Trophoblast cell (in vitro differentiated cells and primary cell): ENCODE measurements around the gene ATG7.
"Not testable (repeated sequence)": the region's sequence is repeated elsewhere in the genome, so short reads cannot be mapped to it uniquely, and the experiment has no call there.

Source experiments
- DNase-seq, 2 donors: peaks; one replicate each; pipeline ENCODE4 v3.0.0-alpha.2; 2016
- H2AFZ ChIP-seq: 2 replicates; pipeline ENCODE4 v1.6.1; 2013; ENCODE audit warnings: low read length, moderate library complexity, mild to moderate bottlenecking; ENCODE audit not compliant: insufficient read depth, poor library complexity
- H2AK5ac ChIP-seq: 2 replicates; pipeline ENCODE4 v1.6.1; 2013; ENCODE audit warnings: mild to moderate bottlenecking, low read length
- H2BK120ac ChIP-seq: 2 replicates; pipeline ENCODE4 v1.6.1; 2013; ENCODE audit warnings: low read length, mild to moderate bottlenecking, moderate library complexity; ENCODE audit not compliant: insufficient read depth, poor library complexity
- H2BK12ac ChIP-seq: 2 replicates; pipeline ENCODE4 v1.6.1; 2013; ENCODE audit warnings: mild to moderate bottlenecking, low read length, moderate library complexity
- H2BK5ac ChIP-seq: 2 replicates; pipeline ENCODE4 v1.6.1; 2013; ENCODE audit warnings: low read length, low read depth, moderate library complexity, mild to moderate bottlenecking; ENCODE audit not compliant: poor library complexity
- H3K14ac ChIP-seq: 2 replicates; pipeline ENCODE4 v1.6.1; 2013; ENCODE audit warnings: mild to moderate bottlenecking, low read length
- H3K18ac ChIP-seq: 2 replicates; pipeline ENCODE4 v1.6.1; 2013; ENCODE audit warnings: mild to moderate bottlenecking, low read length
- H3K23ac ChIP-seq: 2 replicates; pipeline ENCODE4 v1.6.1; 2013; ENCODE audit warnings: low read length
- H3K27ac ChIP-seq: 2 replicates; pipeline ENCODE4 v1.5.1; 2013; ENCODE audit warnings: low read depth, mild to moderate bottlenecking, inconsistent platforms, low read length, moderate library complexity
- H3K27me3 ChIP-seq: 2 replicates; pipeline ENCODE4 v1.6.1; 2013; ENCODE audit warnings: inconsistent platforms, mild to moderate bottlenecking, low read length, moderate library complexity; ENCODE audit not compliant: insufficient read depth
- H3K36me3 ChIP-seq, 2 experiments: 1 replicate in 1 of 2; 2 replicates in 1 of 2; pipeline ENCODE4 v1.6.1; 2013; ENCODE audit warnings: low read length in 2 of 2, mild to moderate bottlenecking in 2 of 2, moderate library complexity in 1 of 2; ENCODE audit not compliant: insufficient read depth in 2 of 2, control insufficient read depth in 1 of 2
- H3K4ac ChIP-seq: 2 replicates; pipeline ENCODE4 v1.6.1; 2013; ENCODE audit warnings: low read depth, mild to moderate bottlenecking, low read length, moderate library complexity
- H3K4me1 ChIP-seq, 2 experiments: 1 replicate in 1 of 2; 2 replicates in 1 of 2; pipeline ENCODE4 v1.6.1; 2013; ENCODE audit warnings: low read length in 2 of 2, mild to moderate bottlenecking in 2 of 2, moderate library complexity in 1 of 2; ENCODE audit not compliant: insufficient read depth in 2 of 2, control insufficient read depth in 1 of 2
- H3K4me2 ChIP-seq: 2 replicates; pipeline ENCODE4 v1.6.1; 2013; ENCODE audit warnings: inconsistent platforms, mild to moderate bottlenecking, low read length, moderate library complexity
- H3K4me3 ChIP-seq: 2 replicates; pipeline ENCODE4 v1.5.1; 2013; ENCODE audit warnings: mild to moderate bottlenecking, low read depth, low read length, inconsistent platforms
- H3K79me1 ChIP-seq: one replicate; pipeline ENCODE4 v1.6.1; 2013; ENCODE audit warnings: low read length
- H3K79me2 ChIP-seq: 2 replicates; pipeline ENCODE4 v1.6.1; 2013; ENCODE audit warnings: low read length, mild to moderate bottlenecking; ENCODE audit not compliant: control insufficient read depth, insufficient read depth, poor library complexity
- H3K9ac ChIP-seq: 2 replicates; pipeline ENCODE4 v1.6.1; 2013; ENCODE audit warnings: mild to moderate bottlenecking, low read length
- H3K9me3 ChIP-seq: 2 replicates; pipeline ENCODE4 v1.6.1; 2013; ENCODE audit warnings: low read depth, mild to moderate bottlenecking, control low read depth, inconsistent platforms, low read length; ENCODE audit not compliant: insufficient read depth
- H4K12ac ChIP-seq: 2 replicates; pipeline ENCODE4 v1.6.1; 2013; ENCODE audit warnings: low read depth, mild to moderate bottlenecking, low read length, moderate library complexity
- H4K8ac ChIP-seq: 2 replicates; pipeline ENCODE4 v1.6.1; 2013; ENCODE audit warnings: low read depth, mild to moderate bottlenecking, low read length, moderate library complexity
- H4K91ac ChIP-seq: one replicate; pipeline ENCODE4 v1.6.1; 2013; ENCODE audit warnings: low read depth, mild to moderate bottlenecking, low read length, moderate library complexity
- WGBS: extraction: QIAGEN DNeasy Blood & Tissue Kit; methylation state at CpG from one replicate; pipeline ENCODE4 v1.1.7; 2013; ENCODE audit warnings: missing lambda C conversion rate; ENCODE audit not compliant: insufficient read length, insufficient coverage; ENCODE audit errors: extremely low coverage; 5-methylcytosine and 5-hydroxymethylcytosine counted together

The ATG7 gene

GRCh38 chr3:11437506-11437905 is 165.3 kb downstream of the ATG7 start:
- Histone ChIP-seq H2AK5ac (no peak overlapping the region), H3K27ac (no peak overlapping the region), H3K36me3 (no peaks in the 10 kb centered on the region), H4K12ac (no peak overlapping the region), H3K79me2 (no peaks in the 10 kb centered on the region), H3K4ac (no peak overlapping the region), H3K18ac (no peak overlapping the region), H2AFZ (no peak overlapping the region), H3K27me3 (no peaks in the 10 kb centered on the region), H3K14ac (no peak overlapping the region), H2BK12ac (no peak overlapping the region), H4K8ac (no peak overlapping the region), H3K4me1 (no peaks in the 10 kb centered on the region), H2BK120ac (no peak overlapping the region), H3K4me3 (no peak overlapping the region), H3K79me1 (no peaks in the 10 kb centered on the region), H3K9me3 (no peaks in the 10 kb centered on the region), H2BK5ac (no peak overlapping the region), H3K4me2 (no peak overlapping the region), H4K91ac (no peak overlapping the region), H3K9ac (no peak overlapping the region), H3K23ac (no peak overlapping the region)
- DNase-seq = no peak
- WGBS = no CpG with 5 or more reads among the region's 6 CpGs

GRCh38 chr3:11438646-11439045 is 166.4 kb downstream of the ATG7 start:
- Histone ChIP-seq H3K23ac (no peak overlapping the region), H3K9ac (no peak overlapping the region), H4K12ac (no peak overlapping the region), H3K18ac (no peak overlapping the region), H3K4me3 (no peak overlapping the region), H3K9me3 (no peaks in the 10 kb centered on the region), H2AFZ (no peak overlapping the region), H3K27me3 (no peaks in the 10 kb centered on the region), H2BK120ac (no peak overlapping the region), H2BK12ac (no peak overlapping the region), H3K4me1 (no peaks in the 10 kb centered on the region), H3K79me2 (no peaks in the 10 kb centered on the region), H3K14ac (no peak overlapping the region), H3K36me3 (no peaks in the 10 kb centered on the region), H3K79me1 (no peaks in the 10 kb centered on the region), H3K4ac (no peak overlapping the region), H4K8ac (no peak overlapping the region), H4K91ac (no peak overlapping the region), H2AK5ac (no peak overlapping the region), H2BK5ac (no peak overlapping the region), H3K4me2 (no peak overlapping the region), H3K27ac (no peak overlapping the region)
- no CpG with 5 or more reads among the region's 2 CpGs for WGBS
- no peak for DNase-seq

GRCh38 chr3:11441346-11441745 is 169.1 kb downstream of the ATG7 start:
- H3K4me2 ChIP-seq, DNase-seq, H4K91ac ChIP-seq, H4K12ac ChIP-seq, H3K14ac ChIP-seq, H3K9ac ChIP-seq, H3K27me3 ChIP-seq, H3K4ac ChIP-seq, H3K4me3 ChIP-seq, H2AFZ ChIP-seq, H3K27ac ChIP-seq, H2AK5ac ChIP-seq, H3K4me1 ChIP-seq, H3K9me3 ChIP-seq, H3K36me3 ChIP-seq, H2BK5ac ChIP-seq, H3K79me1 ChIP-seq, H4K8ac ChIP-seq, H2BK12ac ChIP-seq, H3K79me2 ChIP-seq, H2BK120ac ChIP-seq, H3K23ac ChIP-seq, H3K18ac ChIP-seq: not testable (repeated sequence)
- no CpG with 5 or more reads among the region's 7 CpGs for WGBS

GRCh38 chr3:11444404-11444803 is 172.2 kb downstream of the ATG7 start:
- Histone ChIP-seq H3K9me3 (no peaks in the 10 kb centered on the region), H2AFZ (no peak overlapping the region), H3K4me1 (no peaks in the 10 kb centered on the region), H3K4me2 (no peak overlapping the region), H2BK5ac (no peak overlapping the region), H2AK5ac (no peak overlapping the region), H3K23ac (no peak overlapping the region), H3K18ac (no peak overlapping the region), H4K12ac (no peak overlapping the region), H3K14ac (no peak overlapping the region), H3K79me2 (no peaks in the 10 kb centered on the region), H3K36me3 (no peaks in the 10 kb centered on the region), H2BK120ac (no peak overlapping the region), H3K27ac (no peak overlapping the region), H3K79me1 (no peaks in the 10 kb centered on the region), H3K4me3 (no peak overlapping the region), H4K91ac (no peak overlapping the region), H4K8ac (no peak overlapping the region), H3K9ac (no peak overlapping the region), H3K4ac (no peak overlapping the region), H3K27me3 (no peaks in the 10 kb centered on the region), H2BK12ac (no peak overlapping the region)
- WGBS = no CpG with 5 or more reads among the region's 1 CpG
- DNase-seq = no peak
